ENCODE results near the gene HES4. TPM values are rescaled to one million over a fixed set of nuclear protein-coding genes. Genes with fewer than 3 reads are reported as not detected.

The HES4 gene
- total and polyA plus RNA-seq, 10 of the 15 experiments (the other 5 are each of a cell fraction or from before 2014, with no cell fraction given): 0.44 to 1.7 (median 0.85) TPM; not detected in 5

DNA sequence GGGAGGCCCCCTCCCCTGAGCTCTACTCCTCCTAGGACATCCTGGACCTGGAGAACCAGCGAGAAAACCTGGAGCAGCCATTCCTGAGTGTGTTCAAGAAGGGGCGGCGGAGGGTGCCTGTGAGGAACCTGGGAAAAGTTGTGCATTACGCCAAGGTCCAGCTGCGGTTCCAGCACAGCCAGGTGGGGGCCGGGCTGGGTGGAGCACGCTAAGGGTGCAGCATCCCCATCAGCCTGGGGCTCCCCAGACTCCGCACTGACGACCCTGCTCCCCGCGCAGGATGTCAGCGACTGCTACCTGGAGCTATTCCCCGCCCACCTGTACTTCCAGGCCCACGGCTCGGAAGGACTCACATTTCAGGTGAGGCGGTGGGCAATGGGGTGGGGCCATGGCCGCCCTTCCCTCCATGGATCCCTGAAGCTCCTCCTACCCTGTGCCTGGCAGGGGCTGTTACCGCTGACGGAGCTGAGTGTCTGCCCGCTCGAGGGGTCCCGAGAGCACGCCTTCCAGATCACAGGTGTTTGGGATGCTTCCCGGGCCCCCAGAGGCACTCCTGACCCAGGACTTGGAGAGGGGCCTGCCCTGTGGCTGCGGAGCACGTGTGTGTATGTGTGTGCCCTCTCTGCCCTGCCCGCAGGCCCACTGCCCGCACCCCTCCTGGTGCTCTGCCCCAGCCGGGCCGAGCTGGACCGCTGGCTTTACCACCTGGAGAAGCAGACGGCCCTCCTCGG, 29.5 kb downstream of the HES4 start:
- in situ Hi-C loops (cut with MboI): no loop called here
- FAIRE-seq: no peak
- CTCF ChIA-PET: no interaction called here
- RAD21 ChIA-PET (ENCODE audit: unreplicated experiment): no interaction called here
- H2AFZ ChIP-seq (ENCODE audit: control insufficient read depth, low read depth, low read length): no peak overlapping the region
- intact Hi-C loops (cut with micrococcal nuclease; ENCODE audit: unreplicated experiment): no loop called here
- peaks cover 9% of the 10 kb centered on the region for H3K4me1 ChIP-seq (ENCODE audit: control insufficient read depth, insufficient read depth, low read length)
- H3K4me2 ChIP-seq (ENCODE audit: control insufficient read depth, insufficient read depth): no peak overlapping the region
- no TSS peak for BruUV-seq (replicated peaks)
- DNase-seq (ENCODE audit: low read depth, low spot score): no peak
- TF ChIP-seq CBX3 (IDR thresholded peaks at IDR 0.05; ENCODE audit: borderline replicate concordance, low read depth): no peak
- no peak for TF ChIP-seq FOXM1 (IDR thresholded peaks at IDR 0.05; ENCODE audit: low read depth, low read length)
- no peak for TF ChIP-seq POU2F2 (IDR thresholded peaks at IDR 0.05; ENCODE audit: borderline replicate concordance, low read depth, low read length)
- no peak for TF ChIP-seq RELA (IDR thresholded peaks at IDR 0.05; ENCODE audit: borderline replicate concordance, partially characterized antibody)
- TF ChIP-seq, protein P1, sequence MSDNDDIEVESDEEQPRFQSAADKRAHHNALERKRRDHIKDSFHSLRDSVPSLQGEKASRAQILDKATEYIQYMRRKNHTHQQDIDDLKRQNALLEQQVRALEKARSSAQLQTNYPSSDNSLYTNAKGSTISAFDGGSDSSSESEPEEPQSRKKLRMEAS (IDR thresholded peaks at IDR 0.05; ENCODE audit: low read depth, low read length): no peak
- no peak for TF ChIP-seq SUPT20H (IDR thresholded peaks at IDR 0.05; ENCODE audit: borderline replicate concordance, control insufficient read depth, low read depth, low read length)
- TF ChIP-seq SMAD5 (IDR thresholded peaks at IDR 0.05; ENCODE audit: low read depth): no peak
- no peak for TF ChIP-seq DPF2 (IDR thresholded peaks at IDR 0.05)
- TF ChIP-seq PML (IDR thresholded peaks at IDR 0.05; ENCODE audit: low read length): no peak
- no peak for TF ChIP-seq RFX5 (IDR thresholded peaks at IDR 0.05; ENCODE audit: low read depth, low read length)
- TF ChIP-seq MXI1 (IDR thresholded peaks at IDR 0.05; ENCODE audit: low read depth, low read length): no peak
- TF ChIP-seq HCFC1 (IDR thresholded peaks at IDR 0.05; ENCODE audit: low read length): no peak
- TF ChIP-seq MYC (IDR thresholded peaks at IDR 0.05; ENCODE audit: insufficient read depth, insufficient read length, insufficient replicate concordance, low read length, severe bottlenecking): no peak
- no peak for TF ChIP-seq IRF4 (IDR thresholded peaks at IDR 0.05; ENCODE audit: low read depth, low read length)
- no peak overlapping the region for H3K4me3 ChIP-seq
- no peak overlapping the region for H3K9ac ChIP-seq (ENCODE audit: control insufficient read depth, insufficient read depth, low read length)
- H3K79me2 ChIP-seq (ENCODE audit: control insufficient read depth, insufficient read depth, low read length): no peaks in the 10 kb centered on the region
- WGBS (ENCODE audit: insufficient coverage, insufficient replicate concordance, low lambda C conversion rate, missing lambda C conversion rate): 72% methylated on average over 24 of the region's 33 CpGs
- SMC1A ChIA-PET (ENCODE audit: uncharacterized antibody, unreplicated experiment): no interaction called here
- no peaks in the 10 kb centered on the region for H4K20me1 ChIP-seq (ENCODE audit: control insufficient read depth, insufficient read depth)
- H3K27ac ChIP-seq (ENCODE audit: control insufficient read depth, insufficient read depth): no peak overlapping the region
- no peak for ATAC-seq
- no peaks in the 10 kb centered on the region for H3K27me3 ChIP-seq (replicated peaks in 1 of 2; ENCODE audit: control insufficient read depth in 2 of 2, insufficient read depth in 2 of 2, low read length in 1 of 2)
- POLR2A ChIA-PET: no interaction called here
- no peaks in the 10 kb centered on the region for H3K9me3 ChIP-seq (replicated peaks; ENCODE audit: control insufficient read depth, insufficient read depth, low read length)
- H3K36me3 ChIP-seq (ENCODE audit: control insufficient read depth in 2 of 2, insufficient read depth in 2 of 2, low read length in 1 of 2): no peaks in the 10 kb centered on the region

Data from GM12878 (cell line).